Esophagus squamous epithelium (tissue), 4 donors: ENCODE results near the gene WDR1.

ENCODE experiments used
- POLR2A ChIP-seq, 4 donors: fragments of 450-650 bp; IDR thresholded peaks; one replicate each; pipeline ENCODE4 v1.6.1; 2017; ENCODE audit warnings: antibody characterized with exemption in 4 of 4, mild to moderate bottlenecking in 4 of 4, moderate library complexity in 3 of 4
- TF ChIP-seq, protein P1 (sequence below), 6 experiments: fragments of 450-650 bp in 4 of 6; fragments of 200-600 bp in 2 of 6; sonication (generic) in 2 of 6; IDR thresholded peaks; one replicate each; pipeline ENCODE4 v1.5.1; 2016 to 2019; ENCODE audit warnings: antibody characterized with exemption in 6 of 6, mild to moderate bottlenecking in 4 of 6, moderate library complexity in 4 of 6

DNA sequence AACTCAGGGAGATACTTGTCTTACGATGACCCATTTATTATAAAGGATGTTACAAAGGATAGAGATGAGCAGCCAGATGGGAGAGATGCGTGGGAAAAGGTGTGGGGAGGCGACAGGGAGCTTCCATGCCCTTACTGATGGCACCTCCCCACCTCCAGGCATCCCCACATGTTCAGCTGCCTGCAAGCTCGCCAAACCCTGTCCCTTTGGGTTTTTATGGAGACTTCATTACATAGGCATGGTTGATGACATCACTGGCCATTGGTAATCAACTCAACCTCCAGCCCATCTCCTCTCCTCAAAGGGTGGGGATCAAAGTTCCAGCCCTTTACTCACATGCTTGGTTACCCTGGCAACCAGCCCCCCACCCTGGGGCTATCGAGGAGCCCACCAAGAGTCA lies 65.9 kb downstream of the WDR1 start:
- TF ChIP-seq, protein P1, sequence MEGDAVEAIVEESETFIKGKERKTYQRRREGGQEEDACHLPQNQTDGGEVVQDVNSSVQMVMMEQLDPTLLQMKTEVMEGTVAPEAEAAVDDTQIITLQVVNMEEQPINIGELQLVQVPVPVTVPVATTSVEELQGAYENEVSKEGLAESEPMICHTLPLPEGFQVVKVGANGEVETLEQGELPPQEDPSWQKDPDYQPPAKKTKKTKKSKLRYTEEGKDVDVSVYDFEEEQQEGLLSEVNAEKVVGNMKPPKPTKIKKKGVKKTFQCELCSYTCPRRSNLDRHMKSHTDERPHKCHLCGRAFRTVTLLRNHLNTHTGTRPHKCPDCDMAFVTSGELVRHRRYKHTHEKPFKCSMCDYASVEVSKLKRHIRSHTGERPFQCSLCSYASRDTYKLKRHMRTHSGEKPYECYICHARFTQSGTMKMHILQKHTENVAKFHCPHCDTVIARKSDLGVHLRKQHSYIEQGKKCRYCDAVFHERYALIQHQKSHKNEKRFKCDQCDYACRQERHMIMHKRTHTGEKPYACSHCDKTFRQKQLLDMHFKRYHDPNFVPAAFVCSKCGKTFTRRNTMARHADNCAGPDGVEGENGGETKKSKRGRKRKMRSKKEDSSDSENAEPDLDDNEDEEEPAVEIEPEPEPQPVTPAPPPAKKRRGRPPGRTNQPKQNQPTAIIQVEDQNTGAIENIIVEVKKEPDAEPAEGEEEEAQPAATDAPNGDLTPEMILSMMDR (IDR thresholded peaks at IDR 0.05): no peak
- no peak for TF ChIP-seq POLR2A (IDR thresholded peaks at IDR 0.05)
